Activated naive CD8-positive, alpha-beta T cell treated with anti-CD3 and anti-CD28 coated beads for 36 hours (primary cell): ENCODE data around the gene DRC1. TPM values are rescaled to one million over a fixed set of nuclear protein-coding genes. Genes with fewer than 3 reads are reported as not detected.

Source experiments
- DNase-seq: peaks from one replicate; pipeline ENCODE4 v3.0.0; 2021
- H3K27ac Mint-ChIP-seq: one replicate; pipeline ENCODE4 v1.8.0; 2022; ENCODE audit warnings: mild to moderate bottlenecking, moderate library complexity, mixed read lengths
- H3K27me3 Mint-ChIP-seq: one replicate; pipeline ENCODE4 v1.8.0; 2022; ENCODE audit warnings: mild to moderate bottlenecking, mixed read lengths
- H3K36me3 Mint-ChIP-seq: one replicate; pipeline ENCODE4 v1.8.0; 2021; ENCODE audit warnings: mild to moderate bottlenecking, mixed read lengths
- H3K4me1 Mint-ChIP-seq: one replicate; pipeline ENCODE4 v1.8.0; 2021; ENCODE audit warnings: mixed read lengths
- H3K4me3 Mint-ChIP-seq: one replicate; pipeline ENCODE4 v1.8.0; 2022; ENCODE audit warnings: mild to moderate bottlenecking, moderate library complexity, mixed read lengths
- H3K9me3 Mint-ChIP-seq: one replicate; pipeline ENCODE4 v1.8.0; 2022; ENCODE audit warnings: mixed read lengths
- total RNA-seq, 2 experiments: library from RNA; stranded (reverse); gene quantifications; one replicate each; pipeline ENCODE4 v1.2.3, GENCODE V29; 2021

The DRC1 gene
- total RNA-seq, 2 experiments from 2014 or later: not detected

GRCh38 chr2:26481706-26482105, 80.0 kb downstream of the DRC1 start:
- H3K4me3 Mint-ChIP-seq: no peak overlapping the region
- H3K9me3 Mint-ChIP-seq: no peaks in the 10 kb centered on the region
- no peak for DNase-seq
- H3K27me3 Mint-ChIP-seq: peaks cover 7% of the 10 kb centered on the region
- peaks cover 3% of the 10 kb centered on the region for H3K4me1 Mint-ChIP-seq
- no peak overlapping the region for H3K27ac Mint-ChIP-seq
- no peaks in the 10 kb centered on the region for H3K36me3 Mint-ChIP-seq

- Mint-ChIP-seq H3K27ac (no peak overlapping the region), H3K27me3 (peaks cover 6% of the 10 kb centered on the region), H3K4me1 (peaks cover 3% of the 10 kb centered on the region), H3K9me3 (no peaks in the 10 kb centered on the region), H3K4me3 (no peak overlapping the region), H3K36me3 (no peaks in the 10 kb centered on the region)
- no peak for DNase-seq
These were observed 80.7 kb downstream of the DRC1 start for GRCh38 chr2:26482211-26483026.

DNA sequence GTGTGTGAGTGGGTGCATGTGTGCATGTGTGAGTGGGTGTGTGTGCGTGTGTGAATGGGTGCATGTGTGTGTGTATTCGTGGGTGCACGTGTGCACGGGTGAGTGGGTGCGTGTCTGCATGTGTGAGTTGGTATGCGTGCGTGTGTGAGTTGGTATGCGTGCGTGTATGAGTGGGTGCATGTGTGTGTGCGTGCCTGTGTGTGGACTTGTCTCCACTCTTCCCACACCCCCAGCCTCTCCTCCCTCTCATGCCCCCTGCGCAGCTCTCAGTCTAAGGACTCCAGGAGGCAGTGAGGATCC, 81.3 kb downstream of the DRC1 start:
- Mint-ChIP-seq H3K4me3 (no peak overlapping the region), H3K27ac (no peak overlapping the region), H3K27me3 (peaks cover under 1% of the 10 kb centered on the region), H3K9me3 (no peaks in the 10 kb centered on the region), H3K36me3 (no peaks in the 10 kb centered on the region), H3K4me1 (no peaks in the 10 kb centered on the region)
- no peak for DNase-seq

DNA sequence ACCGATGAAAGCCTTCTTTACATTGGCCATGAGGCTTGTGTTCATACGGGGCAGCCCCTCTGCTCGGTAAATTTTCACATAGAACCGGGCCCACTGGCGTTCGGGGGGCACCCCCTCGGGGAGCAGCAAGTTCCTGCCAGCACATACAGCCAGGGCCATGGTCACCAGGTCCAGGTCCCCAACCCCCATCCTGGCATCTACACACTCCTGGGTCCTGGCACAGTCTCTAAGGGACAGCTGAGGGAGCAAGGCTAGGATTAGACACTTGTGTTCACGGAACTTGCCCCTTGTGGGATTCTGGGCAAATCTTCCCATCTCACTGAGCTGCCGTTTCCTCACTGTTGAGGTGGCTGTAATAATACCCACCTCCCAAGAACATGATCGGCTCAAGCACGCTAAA, 81.8 kb downstream of the DRC1 start:
- Mint-ChIP-seq H3K36me3 (no peaks in the 10 kb centered on the region), H3K4me3 (no peak overlapping the region), H3K4me1 (no peaks in the 10 kb centered on the region), H3K9me3 (no peaks in the 10 kb centered on the region), H3K27ac (no peak overlapping the region), H3K27me3 (no peaks in the 10 kb centered on the region)
- DNase-seq: no peak

DNA sequence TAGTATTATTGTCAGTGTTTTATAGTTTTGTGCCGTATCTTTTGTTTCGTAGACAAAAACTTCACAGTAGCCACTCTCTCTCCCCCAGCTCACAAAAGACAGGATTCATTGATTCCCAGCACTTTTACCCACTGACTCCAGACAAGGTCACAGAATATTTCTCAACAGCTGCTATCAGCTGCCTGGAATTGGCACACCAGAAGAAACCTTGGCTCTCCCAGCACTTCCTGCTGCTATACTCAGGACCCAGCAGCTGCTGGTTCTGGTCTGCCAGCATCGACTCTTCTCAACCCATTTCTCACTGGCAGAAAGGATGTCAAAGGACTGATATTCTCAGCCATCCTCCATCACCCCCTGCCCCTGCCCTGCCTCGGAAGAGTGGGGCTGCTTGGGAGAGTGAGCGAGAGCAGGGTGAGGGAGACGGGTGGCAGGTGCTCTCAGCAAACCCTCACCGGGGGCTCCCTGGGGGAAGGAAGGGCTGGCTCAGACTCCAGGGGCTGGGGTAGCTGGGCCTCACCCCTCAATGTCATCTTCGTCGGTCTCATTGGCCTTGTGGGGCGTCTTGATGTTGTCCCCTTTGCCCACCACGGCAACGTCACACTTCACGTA, 82.3 kb downstream of the DRC1 start:
- H3K27ac Mint-ChIP-seq: no peak overlapping the region
- H3K4me1 Mint-ChIP-seq: no peaks in the 10 kb centered on the region
- no peak overlapping the region for H3K4me3 Mint-ChIP-seq

DNA sequence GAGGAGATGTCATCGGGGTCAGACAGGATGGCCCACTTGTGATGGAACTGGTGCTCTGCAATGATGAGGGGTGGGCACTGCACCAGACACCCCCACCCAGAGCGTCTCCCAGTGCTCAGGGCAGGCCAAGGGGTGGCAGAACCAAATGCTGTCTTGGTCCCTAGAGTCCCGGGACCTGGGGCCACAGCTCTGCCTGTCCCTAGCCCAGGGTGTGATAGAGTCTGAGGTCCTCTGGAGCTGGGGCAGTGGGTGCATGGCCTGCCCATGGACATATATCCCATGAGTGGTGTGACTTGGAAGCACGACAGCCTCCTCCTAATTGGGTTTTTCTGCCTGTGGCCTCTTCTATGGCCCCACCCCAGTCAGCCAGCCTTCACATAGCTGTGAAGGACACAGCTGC, 82.9 kb downstream of the DRC1 start:
- Mint-ChIP-seq H3K36me3 (no peaks in the 10 kb centered on the region), H3K27ac (no peak overlapping the region), H3K27me3 (no peaks in the 10 kb centered on the region), H3K4me1 (no peaks in the 10 kb centered on the region), H3K4me3 (no peak overlapping the region), H3K9me3 (no peaks in the 10 kb centered on the region)
- no peak for DNase-seq

More for the DNA sequence above, 82.3 kb downstream of the DRC1 start:
- DNase-seq: no peak
- H3K36me3 Mint-ChIP-seq: no peaks in the 10 kb centered on the region
- no peaks in the 10 kb centered on the region for H3K27me3 Mint-ChIP-seq
- H3K9me3 Mint-ChIP-seq: no peaks in the 10 kb centered on the region

GRCh38 chr2:26485099-26485498, 83.4 kb downstream of the DRC1 start:
- Mint-ChIP-seq H3K36me3 (no peaks in the 10 kb centered on the region), H3K4me3 (no peak overlapping the region), H3K9me3 (no peaks in the 10 kb centered on the region), H3K27me3 (no peaks in the 10 kb centered on the region), H3K4me1 (no peaks in the 10 kb centered on the region), H3K27ac (no peak overlapping the region)
- no peak for DNase-seq

GRCh38 chr2:26485725-26486418, 84.2 kb downstream of the DRC1 start:
- DNase-seq: no peak
- H3K27ac Mint-ChIP-seq: no peak overlapping the region
- H3K36me3 Mint-ChIP-seq: no peaks in the 10 kb centered on the region
- no peak overlapping the region for H3K4me3 Mint-ChIP-seq
- H3K9me3 Mint-ChIP-seq: no peaks in the 10 kb centered on the region
- no peaks in the 10 kb centered on the region for H3K27me3 Mint-ChIP-seq
- no peaks in the 10 kb centered on the region for H3K4me1 Mint-ChIP-seq

DNA sequence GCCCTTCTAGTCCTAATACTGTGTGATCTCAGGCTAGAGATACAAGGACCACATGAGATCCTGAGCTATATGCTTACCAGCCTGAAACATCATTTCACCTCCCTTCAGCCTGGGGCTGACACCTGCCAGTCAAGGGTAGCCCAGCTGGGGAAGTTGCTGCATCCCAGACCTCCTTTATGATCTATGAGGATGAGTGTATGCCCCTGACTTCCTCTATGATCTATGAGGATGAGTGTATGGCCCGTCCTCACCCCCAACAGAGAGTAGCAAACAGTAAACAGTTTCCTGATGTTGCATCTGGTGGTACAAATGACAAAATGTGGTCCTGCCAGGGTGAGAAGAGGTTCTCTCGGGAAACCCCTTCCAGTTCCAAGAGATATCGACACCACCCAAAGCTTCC, 85.1 kb downstream of the DRC1 start:
- no peak for DNase-seq
- Mint-ChIP-seq H3K36me3 (no peaks in the 10 kb centered on the region), H3K27me3 (no peaks in the 10 kb centered on the region)

GRCh38 chr2:26487192-26487591, 85.5 kb downstream of the DRC1 start:
- Mint-ChIP-seq H3K4me3 (no peak overlapping the region), H3K27ac (no peak overlapping the region), H3K36me3 (no peaks in the 10 kb centered on the region), H3K27me3 (no peaks in the 10 kb centered on the region), H3K9me3 (no peaks in the 10 kb centered on the region), H3K4me1 (no peaks in the 10 kb centered on the region)
- DNase-seq: no peak

More for the DNA sequence above, 85.1 kb downstream of the DRC1 start:
- H3K4me3 Mint-ChIP-seq: no peak overlapping the region
- no peaks in the 10 kb centered on the region for H3K9me3 Mint-ChIP-seq
- no peak overlapping the region for H3K27ac Mint-ChIP-seq
- H3K4me1 Mint-ChIP-seq: no peaks in the 10 kb centered on the region

DNA sequence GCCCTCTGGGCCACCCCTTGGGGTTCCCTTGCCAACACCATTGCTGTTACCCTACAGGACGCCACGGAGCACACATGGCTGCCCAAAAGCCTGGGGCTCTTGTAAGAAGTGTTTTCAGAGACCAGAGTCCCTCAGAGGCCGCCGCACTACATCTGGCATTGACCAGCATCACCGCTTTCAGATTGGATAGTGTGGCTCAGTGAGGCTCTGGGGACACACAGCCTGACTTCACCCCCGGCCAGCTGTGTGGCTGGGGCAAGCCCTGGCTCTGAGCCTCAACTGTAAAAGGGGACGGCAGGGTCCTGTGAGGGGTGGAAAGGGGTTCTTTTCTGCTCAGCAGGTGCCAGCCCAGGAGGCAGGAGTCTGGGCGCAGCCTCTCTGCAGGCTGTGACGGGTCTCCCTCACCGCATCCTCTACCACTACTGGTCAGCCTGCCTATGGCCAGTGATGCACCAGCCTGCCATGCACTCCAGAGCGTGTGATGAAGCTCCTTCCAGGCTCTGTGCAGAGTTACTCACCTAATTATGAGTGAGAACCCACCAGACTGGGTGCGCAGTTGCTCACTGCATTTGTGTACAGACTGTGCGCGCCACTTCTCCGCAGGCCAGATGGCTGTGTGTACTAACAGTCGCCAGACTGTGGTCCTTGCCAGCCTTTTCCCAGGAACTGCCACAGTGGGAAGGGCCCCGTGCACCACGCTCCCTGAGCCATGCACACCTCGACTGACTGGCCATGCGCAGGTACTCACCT, 86.9 kb downstream of the DRC1 start:
- H3K27me3 Mint-ChIP-seq: no peaks in the 10 kb centered on the region
- H3K36me3 Mint-ChIP-seq: no peaks in the 10 kb centered on the region
- H3K9me3 Mint-ChIP-seq: no peaks in the 10 kb centered on the region
- H3K27ac Mint-ChIP-seq: no peak overlapping the region
- no peak for DNase-seq
- H3K4me3 Mint-ChIP-seq: no peak overlapping the region
- H3K4me1 Mint-ChIP-seq: peaks cover 2% of the 10 kb centered on the region

DNA sequence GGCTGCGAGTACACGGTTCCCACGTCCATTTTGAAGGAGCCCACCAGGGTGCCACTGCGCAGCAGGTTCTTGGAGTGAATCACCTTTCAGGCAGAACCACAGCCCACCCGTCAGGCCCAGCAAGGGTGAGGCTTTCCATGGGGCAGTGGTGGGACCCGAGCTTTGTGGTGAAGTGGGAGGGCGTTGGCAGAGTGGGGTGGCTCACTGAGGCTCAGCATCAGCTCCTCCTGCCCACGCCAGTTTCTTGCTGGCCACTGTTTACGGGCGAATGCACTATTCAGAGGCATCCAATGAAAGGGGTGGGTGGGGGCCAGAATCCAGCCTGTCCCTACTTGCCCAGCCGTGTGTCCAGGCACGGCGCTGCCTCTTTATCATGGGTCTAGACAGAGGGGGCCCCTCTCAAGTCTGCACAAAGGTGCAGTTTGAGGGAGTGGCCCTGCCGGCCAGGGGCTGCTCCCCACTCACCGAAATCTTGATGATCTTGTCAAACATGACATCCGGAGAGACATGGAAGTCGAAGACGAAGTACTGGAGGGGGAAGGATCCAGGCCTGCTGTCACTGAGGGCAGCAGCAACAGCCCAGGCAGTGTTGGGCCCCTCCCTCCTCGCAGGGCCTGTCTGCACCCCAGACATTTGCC, 87.6 kb downstream of the DRC1 start:
- Mint-ChIP-seq H3K27ac (no peak overlapping the region), H3K4me1 (peaks cover 2% of the 10 kb centered on the region)

DNA sequence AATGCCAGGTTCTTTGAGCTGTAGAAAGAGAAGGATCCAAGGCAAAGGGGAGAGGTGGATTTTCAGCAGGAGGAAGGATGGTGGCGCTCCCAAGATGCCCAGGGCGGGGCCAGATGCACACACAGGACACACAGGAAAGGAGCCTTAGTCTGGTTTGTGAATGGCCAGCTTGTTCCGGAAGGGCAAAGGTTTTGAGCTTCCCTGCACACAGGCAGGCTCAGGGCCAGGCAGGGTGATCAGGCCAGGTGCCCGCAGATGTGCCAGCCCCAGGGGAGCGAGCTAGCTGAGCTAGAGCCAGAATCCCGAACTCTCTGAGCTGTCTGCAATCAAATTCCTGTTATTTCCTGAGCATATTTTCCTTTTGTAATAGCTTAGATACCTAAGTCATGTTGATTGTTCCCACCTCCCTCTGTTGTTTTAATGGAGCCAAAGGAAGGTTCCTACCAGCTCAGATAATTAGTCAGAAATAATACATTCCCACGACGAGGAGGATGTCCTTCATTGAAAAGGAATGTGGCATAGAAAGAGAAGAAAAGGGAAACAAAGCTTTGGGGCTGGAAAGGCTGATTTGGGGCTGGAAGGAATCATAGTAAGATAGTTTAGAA, 89.9 kb downstream of the DRC1 start:
- no peak overlapping the region for H3K27ac Mint-ChIP-seq

More for the DNA sequence above, 87.6 kb downstream of the DRC1 start:
- Mint-ChIP-seq H3K27me3 (no peaks in the 10 kb centered on the region), H3K36me3 (no peaks in the 10 kb centered on the region), H3K4me3 (no peak overlapping the region), H3K9me3 (no peaks in the 10 kb centered on the region)
- DNase-seq: no peak

GRCh38 chr2:26492749-26493515, 91.2 kb downstream of the DRC1 start:
- DNase-seq: no peak
- Mint-ChIP-seq H3K9me3 (no peaks in the 10 kb centered on the region), H3K4me3 (no peak overlapping the region), H3K27me3 (no peaks in the 10 kb centered on the region), H3K27ac (no peak overlapping the region), H3K36me3 (no peaks in the 10 kb centered on the region), H3K4me1 (peaks cover 2% of the 10 kb centered on the region)

More for the DNA sequence above, 89.9 kb downstream of the DRC1 start:
- Mint-ChIP-seq H3K9me3 (no peaks in the 10 kb centered on the region), H3K4me3 (no peak overlapping the region), H3K27me3 (no peaks in the 10 kb centered on the region), H3K4me1 (peaks cover 2% of the 10 kb centered on the region), H3K36me3 (no peaks in the 10 kb centered on the region)
- DNase-seq: no peak
